Calu3 (cell line): ENCODE measurements around the gene MRPL58. TPM values are rescaled to one million over a fixed set of nuclear protein-coding genes. Genes with fewer than 3 reads are reported as not detected.
"Not testable (repeated sequence)": the region's sequence is repeated elsewhere in the genome, so short reads cannot be mapped to it uniquely, and the experiment has no call there.

ENCODE experiments used
- BruUV-seq: library from RNA; stranded (reverse); fragments of 400-500 nt; replicated peaks from 2 replicates; lab custom pipeline; 2021; lab: Mats Ljungman, UMichigan
- CTCF ChIA-PET: fragments of 300-600 bp; sonication (Branson Sonifier 250); formaldehyde crosslinking; loops from one replicate; lab custom pipeline; 2022; ENCODE audit warnings: antibody characterized with exemption; lab: Charles Lee
- DNase-seq: peaks from one replicate; pipeline ENCODE4 v3.0.0; 2022
- H3K27ac Mint-ChIP-seq: one replicate; pipeline ENCODE4 v1.8.0; 2022; ENCODE audit warnings: mixed read lengths; ENCODE audit not compliant: unreplicated experiment
- H3K27me3 Mint-ChIP-seq: one replicate; pipeline ENCODE4 v1.8.0; 2022; ENCODE audit warnings: mixed read lengths; ENCODE audit not compliant: unreplicated experiment
- H3K36me3 Mint-ChIP-seq: one replicate; pipeline ENCODE4 v1.8.0; 2022; ENCODE audit warnings: mild to moderate bottlenecking, moderate library complexity, mixed read lengths; ENCODE audit not compliant: insufficient read depth, unreplicated experiment
- H3K4me1 Mint-ChIP-seq: one replicate; pipeline ENCODE4 v1.8.0; 2022; ENCODE audit warnings: mild to moderate bottlenecking, low read depth, mixed read lengths; ENCODE audit not compliant: unreplicated experiment
- H3K4me3 Mint-ChIP-seq: one replicate; pipeline ENCODE4 v1.8.0; 2022; ENCODE audit warnings: mild to moderate bottlenecking, low read depth, moderate library complexity, mixed read lengths; ENCODE audit not compliant: unreplicated experiment
- H3K9me3 Mint-ChIP-seq: one replicate; pipeline ENCODE4 v1.8.0; 2022; ENCODE audit warnings: low read depth, mixed read lengths; ENCODE audit not compliant: unreplicated experiment
- CTCF ChIP-seq: fragments of 200-600 bp; IDR thresholded peaks from one replicate; pipeline ENCODE4 v1.8.0; 2022; ENCODE audit warnings: antibody characterized with exemption; ENCODE audit not compliant: unreplicated experiment
- intact Hi-C: fragments of 100-400 bp; cut with micrococcal nuclease; formaldehyde crosslinking; loops from one replicate; pipeline ENCODE4 v1.10.0; 2022; ENCODE audit not compliant: unreplicated experiment
- total RNA-seq: library from RNA; stranded (reverse); gene quantifications from 2 replicates; pipeline ENCODE4 v1.2.3, GENCODE V29; 2022

MRPL58 gene
- total RNA-seq, 1 experiment from 2014 or later, result 49.0 TPM

GRCh38 chr17:74968361-74968780 lies 44.1 kb upstream of the MRPL58 start:
- TF ChIP-seq CTCF, result no peak
- peaks cover 60% of the 10 kb centered on the region for H3K36me3 Mint-ChIP-seq
- peaks cover 46% of the 10 kb centered on the region for H3K4me1 Mint-ChIP-seq
- intact Hi-C loops, result no loop called here
- peak; percentile 78 for DNase-seq
- no peaks in the 10 kb centered on the region for H3K27me3 Mint-ChIP-seq
- peak overlapping the region; percentile 39 for H3K4me3 Mint-ChIP-seq
- peak overlapping the region; percentile 54 for H3K27ac Mint-ChIP-seq
- no TSS peak for BruUV-seq
- no peaks in the 10 kb centered on the region for H3K9me3 Mint-ChIP-seq
- CTCF ChIA-PET, result interaction anchor here (0.6 to 1.3 kb wide), 5 partner anchors 10 to 569 kb away, joined by 3 to 5 read pairs (median 4); partner anchors contain the start of gene FDXR

GRCh38 chr17:74969501-74969900 lies 43.0 kb upstream of the MRPL58 start:
- Mint-ChIP-seq H3K4me1 (peaks cover 46% of the 10 kb centered on the region), H3K36me3 (peaks cover 50% of the 10 kb centered on the region)
- BruUV-seq, DNase-seq, H3K27me3 Mint-ChIP-seq, intact Hi-C loops, H3K9me3 Mint-ChIP-seq, H3K4me3 Mint-ChIP-seq, H3K27ac Mint-ChIP-seq: not testable (repeated sequence)
- CTCF ChIA-PET, result interaction anchor here (0.7 to 1.4 kb wide), 2 partner anchors 9 to 26 kb away, joined by 3 to 8 read pairs; no protein-coding TSS in a partner anchor

GRCh38 chr17:74970395-74970794 lies 42.1 kb upstream of the MRPL58 start:
- Mint-ChIP-seq H3K27ac (no peak overlapping the region), H3K4me1 (peaks cover 40% of the 10 kb centered on the region), H3K9me3 (no peaks in the 10 kb centered on the region), H3K4me3 (peak overlapping the region; percentile 72), H3K27me3 (no peaks in the 10 kb centered on the region), H3K36me3 (peaks cover 49% of the 10 kb centered on the region)
- BruUV-seq, result no TSS peak
- intact Hi-C loops, result no loop called here
- no peak for TF ChIP-seq CTCF
- DNase-seq, result no peak
- CTCF ChIA-PET, result interaction anchor here (0.7 to 1.4 kb wide), 2 partner anchors 10 to 25 kb away, joined by 3 to 8 read pairs; no protein-coding TSS in a partner anchor

GRCh38 chr17:74971069-74971841 lies 41.2 kb upstream of the MRPL58 start:
- TSS peak; percentile 51 for BruUV-seq
- no peak for DNase-seq
- Mint-ChIP-seq H3K9me3 (no peaks in the 10 kb centered on the region), H3K27ac (peak overlapping the region; percentile 76), H3K27me3 (no peaks in the 10 kb centered on the region), H3K4me3 (peak overlapping the region; percentile 72), H3K36me3 (peaks cover 47% of the 10 kb centered on the region), H3K4me1 (peaks cover 38% of the 10 kb centered on the region)
- intact Hi-C loops, result no loop called here
- CTCF ChIA-PET, result interaction anchor here (0.7 to 4.2 kb wide), 6 partner anchors 9 to 776 kb away, joined by 3 to 26 read pairs (median 6); partner anchors contain the start of genes CDR2L and MRPL58
- no peak for TF ChIP-seq CTCF
